WERI-Rb-1 (cell line): ENCODE results near the gene IGDCC3.

Source experiments
- DNase-seq: peaks from one replicate; pipeline ENCODE4 v3.0.0-alpha.2; 2020
- H3K27ac ChIP-seq: fragments of 250-450 bp; sonication (Bioruptor Pico); 2 replicates; pipeline ENCODE4 v1.5.1; 2020; ENCODE audit warnings: mild to moderate bottlenecking, moderate library complexity
- H3K27me3 ChIP-seq: fragments of 250-450 bp; sonication (Bioruptor Pico); 2 replicates; pipeline ENCODE4 v1.5.1; 2021; ENCODE audit warnings: mild to moderate bottlenecking, low read depth, moderate library complexity; ENCODE audit not compliant: insufficient read depth, severe bottlenecking
- H3K36me3 ChIP-seq: fragments of 250-450 bp; sonication (Bioruptor Pico); 2 replicates; pipeline ENCODE4 v1.5.1; 2020; ENCODE audit warnings: mild to moderate bottlenecking, moderate library complexity
- H3K4me3 ChIP-seq: 2 replicates; pipeline ENCODE4 v1.5.1; 2011; ENCODE audit warnings: low read depth, mild to moderate bottlenecking, control low read depth, low read length
- H3K9me3 ChIP-seq: fragments of 250-450 bp; sonication (Bioruptor Pico); 2 replicates; pipeline ENCODE4 v1.5.1; 2021; ENCODE audit warnings: mild to moderate bottlenecking, moderate library complexity; ENCODE audit not compliant: severe bottlenecking
- CTCF ChIP-seq: IDR thresholded peaks from 2 replicates; pipeline ENCODE4 v1.5.1; 2011; ENCODE audit warnings: low read depth, mild to moderate bottlenecking, control low read depth, inconsistent platforms, low read length

IGDCC3 gene

GRCh38 chr15:65307978-65308377, 69.8 kb downstream of the IGDCC3 start:
- H3K27me3 ChIP-seq, result no peaks in the 10 kb centered on the region
- H3K36me3 ChIP-seq, result no peaks in the 10 kb centered on the region
- H3K9me3 ChIP-seq, result no peaks in the 10 kb centered on the region
- no peak overlapping the region for H3K27ac ChIP-seq
- no peak overlapping the region for H3K4me3 ChIP-seq
- DNase-seq, result no peak
- no peak for TF ChIP-seq CTCF

- Histone ChIP-seq H3K27ac (no peak overlapping the region), H3K4me3 (no peak overlapping the region), H3K27me3 (no peaks in the 10 kb centered on the region), H3K9me3 (no peaks in the 10 kb centered on the region), H3K36me3 (no peaks in the 10 kb centered on the region)
- no peak for TF ChIP-seq CTCF
- DNase-seq, result no peak
Observed at GRCh38 chr15:65306551-65306950, 71.3 kb downstream of the IGDCC3 start.

DNA sequence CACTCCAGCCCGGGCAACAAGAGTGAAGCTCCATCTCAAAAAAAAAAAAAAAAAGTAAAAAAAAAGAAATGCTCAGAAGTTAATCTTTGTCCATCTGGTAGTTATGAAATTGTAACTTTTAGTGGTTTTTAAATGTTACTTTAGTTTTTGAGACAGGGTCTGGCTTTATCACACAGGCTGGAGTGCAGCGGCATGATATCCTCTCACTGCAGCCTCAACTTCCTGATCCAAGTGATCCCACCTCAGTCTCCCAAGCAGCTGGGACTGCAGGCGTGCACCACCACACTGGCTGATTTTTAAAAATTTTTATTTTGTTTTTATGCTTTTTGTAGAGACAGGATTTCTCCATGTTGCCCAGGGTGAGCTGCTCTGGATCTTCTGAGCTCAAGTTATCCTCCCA, 72.0 kb downstream of the IGDCC3 start:
- DNase-seq, result no peak
- H3K27ac ChIP-seq, result no peak overlapping the region
- H3K4me3 ChIP-seq, result no peak overlapping the region
- H3K9me3 ChIP-seq, result no peaks in the 10 kb centered on the region
- no peaks in the 10 kb centered on the region for H3K27me3 ChIP-seq
- no peak for TF ChIP-seq CTCF
- no peaks in the 10 kb centered on the region for H3K36me3 ChIP-seq

- TF ChIP-seq CTCF, result no peak
- DNase-seq, result peak; percentile 30
- Histone ChIP-seq H3K4me3 (peak overlapping the region; percentile 15; the same call in 1 of the 2 replicates), H3K27me3 (no peaks in the 10 kb centered on the region), H3K9me3 (no peaks in the 10 kb centered on the region), H3K27ac (peak overlapping the region; percentile 14; the same call in 1 of the 2 replicates), H3K36me3 (no peaks in the 10 kb centered on the region)
Observed at GRCh38 chr15:65305150-65305758, 72.5 kb downstream of the IGDCC3 start.

GRCh38 chr15:65304381-65305149, 73.2 kb downstream of the IGDCC3 start, which contains the start of gene RNU5B-1:
Gene RNU5B-1, plus strand, starts transcription at chr15:65304677.
- Histone ChIP-seq H3K27me3 (no peaks in the 10 kb centered on the region), H3K36me3 (no peaks in the 10 kb centered on the region), H3K27ac (peak within 1 kb of the TSS; percentile 99), H3K4me3 (peak within 1 kb of the TSS; percentile 80), H3K9me3 (no peaks in the 10 kb centered on the region)
- peak; percentile 78 for TF ChIP-seq CTCF
- DNase-seq, result peak; percentile 95
